Subcutaneous abdominal adipose tissue (tissue), 5 donors: ENCODE results near the gene ACTN1.

Experiments used
- H3K27ac ChIP-seq: one replicate; pipeline ENCODE4 v1.7.0; 2013; ENCODE audit warnings: low read depth, mild to moderate bottlenecking, inconsistent platforms, low read length, moderate library complexity
- H3K27me3 ChIP-seq, 5 donors: one replicate each; pipeline ENCODE4 v1.7.0; 2013; ENCODE audit warnings: low read length in 5 of 5, inconsistent platforms in 1 of 5; ENCODE audit not compliant: control insufficient read depth in 5 of 5, insufficient read depth in 4 of 5
- H3K36me3 ChIP-seq, 5 donors: one replicate each; pipeline ENCODE4 v1.7.0; 2013; ENCODE audit warnings: low read length in 5 of 5; ENCODE audit not compliant: control insufficient read depth in 5 of 5, insufficient read depth in 5 of 5
- H3K4me1 ChIP-seq, 5 donors: one replicate each; pipeline ENCODE4 v1.7.0; 2013; ENCODE audit warnings: low read length in 5 of 5, mild to moderate bottlenecking in 3 of 5, moderate library complexity in 1 of 5; ENCODE audit not compliant: control insufficient read depth in 5 of 5, insufficient read depth in 5 of 5
- H3K4me3 ChIP-seq, 5 donors: one replicate each; pipeline ENCODE4 v1.7.0; 2013; ENCODE audit warnings: low read length in 5 of 5, low read depth in 1 of 5
- H3K9ac ChIP-seq, 5 donors: one replicate each; pipeline ENCODE4 v1.7.0; 2013; ENCODE audit warnings: low read length in 5 of 5, mild to moderate bottlenecking in 4 of 5, moderate library complexity in 3 of 5
- H3K9me3 ChIP-seq, 5 donors: one replicate each; pipeline ENCODE4 v1.7.0; 2013; ENCODE audit warnings: low read length in 5 of 5; ENCODE audit not compliant: control insufficient read depth in 5 of 5
- donor health status: healthy.
- donor health status: healthy.
- donor health status: healthy.
- donor health status: healthy.
- donor health status: healthy.

ACTN1 gene

DNA sequence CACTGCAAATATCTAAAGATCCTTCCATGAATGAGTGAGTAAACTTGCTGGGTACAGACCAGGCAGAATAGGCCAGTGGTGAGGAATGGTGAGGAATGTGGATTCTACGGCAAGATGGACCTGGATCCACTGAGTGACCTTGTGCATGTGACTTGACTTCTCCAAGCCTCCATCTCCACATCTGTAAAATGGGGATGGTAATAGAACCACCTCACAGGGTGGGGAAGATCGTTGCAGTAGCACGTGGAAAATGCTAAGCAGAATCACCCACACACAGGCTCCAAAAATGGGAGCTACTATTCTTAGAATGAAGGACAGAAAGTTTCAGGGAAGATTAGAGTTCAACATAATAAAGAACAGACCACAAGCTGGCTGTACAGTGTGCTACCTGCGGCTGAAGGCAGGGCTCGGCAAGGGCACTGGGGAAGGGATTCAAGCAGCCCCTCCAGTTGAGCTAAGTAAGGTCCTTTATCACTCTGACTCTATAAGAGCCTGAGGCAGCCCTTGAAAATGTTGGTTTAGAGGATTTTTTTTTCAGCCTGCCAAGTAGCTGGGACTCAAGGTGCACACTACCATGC is 47.5 kb downstream of the ACTN1 start:
- peaks cover 0 to 24% (median 10%) of the 10 kb centered on the region in 5 donors for H3K4me1 ChIP-seq
- H3K27me3 ChIP-seq, result no peaks in the 10 kb centered on the region
- H3K9me3 ChIP-seq, result peaks cover 0 to 2% (median 0%) of the 10 kb centered on the region in 5 donors
- no peak overlapping the region for H3K9ac ChIP-seq
- H3K36me3 ChIP-seq, result no peaks in the 10 kb centered on the region
- H3K27ac ChIP-seq, result no peak overlapping the region
- no peak overlapping the region for H3K4me3 ChIP-seq

DNA sequence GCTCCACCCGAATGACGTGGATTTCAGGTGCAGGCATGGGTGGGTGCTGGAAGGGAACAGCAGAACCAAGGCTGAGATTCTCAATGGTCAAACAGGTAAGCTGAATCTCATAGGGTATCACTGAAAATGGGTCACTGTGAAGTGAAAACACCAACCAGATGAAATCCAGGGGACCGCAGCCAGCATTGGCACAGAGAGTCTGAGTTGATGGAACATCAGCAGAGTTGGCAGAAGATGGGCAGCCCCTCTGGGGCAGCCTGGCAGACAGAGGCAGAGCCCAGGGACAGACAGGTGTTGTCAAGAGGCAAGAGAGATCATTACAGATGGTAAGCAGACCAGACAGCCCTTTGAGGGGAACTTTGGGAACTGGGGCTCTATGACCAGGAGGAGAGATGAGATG is 48.0 kb downstream of the ACTN1 start:
- Histone ChIP-seq H3K36me3 (no peaks in the 10 kb centered on the region), H3K27me3 (no peaks in the 10 kb centered on the region), H3K9me3 (peaks cover 1 to 7% (median 5%) of the 10 kb centered on the region in 5 donors), H3K4me3 (no peak overlapping the region), H3K27ac (no peak overlapping the region), H3K4me1 (peaks cover 0 to 20% (median 5%) of the 10 kb centered on the region in 5 donors), H3K9ac (no peak overlapping the region)

DNA sequence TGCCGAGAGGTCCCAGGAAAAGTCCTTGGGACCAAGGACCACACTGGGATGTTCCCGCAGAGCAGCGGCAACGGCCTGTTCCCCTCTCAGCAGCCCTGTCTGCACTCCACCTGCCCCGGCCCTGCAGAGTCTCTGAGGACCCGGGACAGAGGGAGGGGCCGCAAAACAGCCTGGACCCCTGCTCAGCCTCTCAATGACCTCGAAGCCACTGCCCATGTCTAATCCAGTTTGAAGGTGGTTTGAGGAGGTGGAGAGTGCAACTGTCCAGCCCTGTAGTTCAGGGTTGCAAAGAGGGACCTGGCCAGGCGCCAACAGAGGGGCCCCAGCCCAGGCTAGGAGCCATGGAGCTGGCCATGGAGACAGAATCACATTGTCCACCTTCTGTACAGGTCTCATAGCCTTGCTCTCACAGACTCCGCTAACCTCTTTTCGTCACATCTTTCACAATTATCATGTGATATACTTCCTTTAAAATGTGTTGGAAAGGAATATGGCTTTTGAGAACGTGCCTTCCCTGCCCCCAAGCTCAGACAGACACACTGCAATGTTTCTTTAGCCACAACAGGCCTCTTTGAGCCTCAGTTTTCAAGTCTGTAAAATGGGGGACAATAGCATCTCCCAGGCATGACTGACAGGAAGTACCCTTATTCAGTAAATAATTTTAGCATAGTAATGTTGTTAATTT is 49.3 kb downstream of the ACTN1 start:
- Histone ChIP-seq H3K4me1 (peaks cover 0 to 25% (median 7%) of the 10 kb centered on the region in 5 donors), H3K27ac (no peak overlapping the region), H3K4me3 (no peak overlapping the region), H3K27me3 (no peaks in the 10 kb centered on the region), H3K9me3 (peaks cover 5 to 13% (median 10%) of the 10 kb centered on the region in 5 donors), H3K36me3 (peaks cover 0 to 4% (median 0%) of the 10 kb centered on the region in 5 donors), H3K9ac (no peak overlapping the region)

DNA sequence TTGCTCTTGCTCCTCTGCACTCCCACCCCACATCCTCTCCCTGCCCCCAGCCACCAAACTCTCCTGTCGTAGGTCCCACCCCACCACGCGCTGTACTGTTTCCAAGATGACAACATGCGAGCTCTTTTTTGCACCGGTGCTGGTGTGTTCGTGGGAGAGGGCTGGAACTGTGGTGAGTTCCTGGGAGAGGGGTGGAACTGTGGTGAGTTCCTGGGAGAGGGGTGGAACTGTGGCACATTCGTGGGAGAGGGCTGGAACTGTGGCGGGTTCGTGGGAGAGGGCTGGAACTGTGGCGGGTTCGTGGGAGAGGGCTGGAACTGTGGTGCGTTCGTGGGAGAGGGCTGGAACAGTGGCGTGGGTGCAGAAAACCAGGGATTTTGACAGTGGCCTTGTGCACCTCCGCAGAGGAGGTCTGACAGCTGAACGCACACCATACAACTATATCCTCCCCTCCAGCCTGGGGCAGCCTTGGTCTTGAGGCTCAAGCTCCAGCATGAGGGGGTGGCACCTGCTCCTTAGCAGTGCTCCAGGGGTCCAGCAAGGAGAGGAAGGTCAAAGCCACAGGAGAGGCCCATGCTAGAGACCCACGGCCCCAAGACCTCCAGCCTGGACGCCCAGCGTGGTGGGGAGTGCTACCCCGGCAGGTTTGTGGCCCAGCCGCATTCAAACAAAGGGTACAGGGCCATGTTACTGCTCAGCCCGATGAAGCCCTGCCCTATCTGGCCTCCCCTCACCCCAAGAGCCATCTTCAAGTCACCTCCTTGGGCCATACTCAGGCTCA is 50.1 kb downstream of the ACTN1 start:
- Histone ChIP-seq H3K27ac (no peak overlapping the region), H3K9me3 (peaks cover 5 to 13% (median 10%) of the 10 kb centered on the region in 5 donors), H3K4me1 (peaks cover 0 to 33% (median 15%) of the 10 kb centered on the region in 5 donors), H3K4me3 (no peak overlapping the region), H3K27me3 (no peaks in the 10 kb centered on the region), H3K36me3 (peaks cover 0 to 4% (median 0%) of the 10 kb centered on the region in 5 donors), H3K9ac (no peak overlapping the region)

DNA sequence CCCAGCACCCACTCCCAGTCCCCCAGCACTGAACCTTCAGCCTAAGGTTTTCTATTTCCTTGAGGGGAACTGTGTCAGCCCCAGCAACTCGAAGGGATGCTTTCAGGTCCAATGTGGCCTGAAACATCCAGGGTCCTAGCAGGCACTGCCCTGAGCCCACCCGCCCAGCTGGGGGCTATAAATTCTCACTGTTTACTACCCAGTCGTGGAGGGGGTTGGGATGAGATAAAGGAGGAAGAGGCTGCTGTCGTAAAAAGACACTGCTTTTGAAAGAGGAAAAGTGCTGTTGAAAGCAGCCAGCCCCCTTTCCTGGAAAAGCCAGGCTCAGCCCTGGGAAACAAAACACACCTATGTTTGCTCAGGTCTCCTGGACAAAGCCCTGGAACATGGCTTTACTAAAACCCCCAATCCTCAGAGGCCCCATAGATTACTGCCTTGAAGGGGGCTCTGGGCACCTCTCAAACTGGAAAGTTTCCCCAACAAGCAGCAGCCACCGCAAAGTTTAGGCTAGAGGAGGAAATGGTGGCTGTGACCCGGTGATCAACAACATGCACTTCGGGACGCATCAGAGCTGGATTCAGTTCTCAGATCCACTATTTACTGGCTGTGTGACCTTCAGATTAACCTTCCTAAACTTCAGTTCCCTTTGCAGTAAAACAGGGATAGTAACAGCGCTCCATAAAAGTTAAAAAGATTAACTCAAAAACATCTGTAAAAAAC is 51.0 kb downstream of the ACTN1 start:
- H3K4me1 ChIP-seq, result peaks cover 0 to 41% (median 24%) of the 10 kb centered on the region in 5 donors

DNA sequence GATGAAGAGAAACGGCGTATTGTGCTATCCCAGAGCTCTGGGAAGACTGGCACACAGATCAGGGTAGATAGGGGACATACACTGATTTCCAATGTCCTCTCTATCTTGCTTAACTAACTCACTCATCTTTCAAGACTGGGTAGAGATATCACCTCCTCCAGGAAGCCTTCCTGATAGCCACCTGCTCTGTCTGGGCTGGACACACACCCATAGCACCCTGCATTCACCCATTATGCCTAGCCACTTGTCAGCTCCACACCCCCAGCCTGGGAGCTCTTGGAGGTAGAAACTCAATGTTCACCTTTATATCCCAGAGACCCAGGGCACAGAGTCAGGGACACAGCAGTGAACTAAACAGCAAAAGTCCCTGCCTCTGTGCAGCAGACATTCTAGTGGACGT is 52.0 kb downstream of the ACTN1 start:
- Histone ChIP-seq H3K27me3 (no peaks in the 10 kb centered on the region), H3K36me3 (peaks cover 0 to 6% (median 0%) of the 10 kb centered on the region in 5 donors), H3K27ac (no peak overlapping the region), H3K9ac (no peak overlapping the region), H3K4me1 (peaks cover 6 to 52% (median 33%) of the 10 kb centered on the region in 5 donors), H3K9me3 (peaks cover 5 to 13% (median 10%) of the 10 kb centered on the region in 5 donors), H3K4me3 (no peak overlapping the region)

More for the DNA sequence above, 51.0 kb downstream of the ACTN1 start:
- Histone ChIP-seq H3K27ac (no peak overlapping the region), H3K36me3 (peaks cover 0 to 5% (median 0%) of the 10 kb centered on the region in 5 donors), H3K27me3 (no peaks in the 10 kb centered on the region), H3K9me3 (peaks cover 5 to 13% (median 10%) of the 10 kb centered on the region in 5 donors), H3K9ac (peak overlapping the region in 1 of 5 donors; percentile 54), H3K4me3 (peak overlapping the region in 1 of 5 donors; percentile 4)

DNA sequence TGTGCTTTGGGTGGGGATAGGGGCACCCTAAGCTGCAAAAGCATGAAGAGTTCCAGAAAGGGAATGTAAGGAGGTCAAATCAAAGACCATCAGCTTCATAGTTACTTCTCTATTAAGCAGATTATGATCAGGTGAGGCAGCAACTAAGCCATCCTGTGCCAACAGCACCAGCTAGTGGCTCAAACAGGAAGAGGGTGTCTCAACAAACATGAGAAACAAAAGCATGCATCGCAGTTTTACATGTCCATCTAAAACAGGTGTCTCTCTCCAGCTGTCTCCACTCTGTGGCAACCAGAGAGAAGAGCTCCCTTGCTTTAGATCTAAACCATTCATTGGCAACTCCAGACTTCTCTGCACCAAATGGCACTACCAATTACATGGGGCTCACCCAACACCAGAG is 52.9 kb downstream of the ACTN1 start:
- Histone ChIP-seq H3K36me3 (peaks cover 0 to 6% (median 0%) of the 10 kb centered on the region in 5 donors), H3K4me3 (no peak overlapping the region), H3K9ac (no peak overlapping the region), H3K9me3 (peaks cover 5 to 13% (median 10%) of the 10 kb centered on the region in 5 donors), H3K27me3 (no peaks in the 10 kb centered on the region), H3K4me1 (peaks cover 6 to 54% (median 39%) of the 10 kb centered on the region in 5 donors), H3K27ac (peak overlapping the region; percentile 86)

DNA sequence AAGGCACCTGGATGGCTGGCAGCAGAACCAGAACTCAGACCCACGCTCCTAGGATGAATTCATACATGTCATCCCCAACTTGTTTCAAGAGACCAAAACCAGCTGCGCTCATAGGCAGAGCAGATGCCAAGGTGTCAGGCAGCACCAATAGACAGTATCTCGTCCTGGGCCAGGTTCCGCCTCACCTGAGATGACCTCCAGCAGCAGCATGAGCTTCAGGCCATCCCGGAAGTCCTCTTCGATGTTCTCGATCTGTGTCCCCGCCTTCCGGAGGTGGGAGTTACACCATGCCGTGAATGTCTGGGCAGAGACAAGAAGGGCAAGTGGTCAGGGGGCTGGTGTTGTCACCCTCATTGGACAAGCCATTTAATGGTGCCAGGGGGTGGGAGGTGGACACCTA is 53.7 kb downstream of the ACTN1 start:
- Histone ChIP-seq H3K9me3 (peaks cover 5 to 13% (median 10%) of the 10 kb centered on the region in 5 donors), H3K9ac (peak overlapping the region in 1 of 5 donors; percentile 25), H3K27me3 (no peaks in the 10 kb centered on the region), H3K4me1 (peaks cover 6 to 48% (median 37%) of the 10 kb centered on the region in 5 donors), H3K36me3 (peaks cover 0 to 14% (median 8%) of the 10 kb centered on the region in 5 donors), H3K27ac (peak overlapping the region; percentile 86), H3K4me3 (no peak overlapping the region)
